Measurements from ENCODE around the gene BMP6. TPM values are rescaled to one million over a fixed set of nuclear protein-coding genes. Genes with fewer than 3 reads are reported as not detected.

Gene BMP6
- total RNA-seq, 1 experiment from 2014 or later: 0.82 TPM

- no peak for DNase-seq
- Histone ChIP-seq H3K27me3 (no peaks in the 10 kb centered on the region), H3K9me3 (no peaks in the 10 kb centered on the region), H3K4me3 (no peak overlapping the region), H3K36me3 (no peaks in the 10 kb centered on the region)
Measured at GRCh38 chr6:7924867-7925266, 199.0 kb downstream of the BMP6 start.

Other genes starting within 250 kb of the BMP6 start
- 0.10 and 0.64 TPM in 2 replicates for gene DSP, start 184.4 kb upstream of the BMP6 start, total RNA-seq (2014; rRNA removed; shearing (Covaris generic); ENCODE audit: low replicate concordance)
- gene SNRNP48, start 135.9 kb upstream of the BMP6 start, total RNA-seq (2014; rRNA removed; shearing (Covaris generic); ENCODE audit: low replicate concordance): 7.4 and 53.4 TPM in 2 replicates
- 417 and 442 TPM in 2 replicates for gene TXNDC5, start 184.7 kb downstream of the BMP6 start, total RNA-seq (2014; rRNA removed; shearing (Covaris generic); ENCODE audit: low replicate concordance)